Inferior parietal cortex (tissue), 1 donor: ENCODE data around the gene POLR2M.

Experiments
- DNase-seq: peaks from one replicate; pipeline ENCODE4 v3.0.0-alpha.2; 2016; ENCODE audit errors: extremely low spot score

The POLR2M gene

GRCh38 chr15:57706405-57707209, at the start of gene POLR2M:
Gene POLR2M, plus strand, starts transcription at chr15:57706714. Its CDS starts 129 bp downstream, at chr15:57706843.
- peak; percentile 98 for DNase-seq

GRCh38 chr15:57657619-57658018, 48.9 kb upstream of the POLR2M start:
- no peak for DNase-seq

GRCh38 chr15:57662091-57662744, 44.3 kb upstream of the POLR2M start:
- DNase-seq = no peak

- no peak for DNase-seq
These were observed 43.7 kb upstream of the POLR2M start for GRCh38 chr15:57662802-57663201.

GRCh38 chr15:57663262-57663661, 43.3 kb upstream of the POLR2M start:
- no peak for DNase-seq

GRCh38 chr15:57665194-57665593, 41.3 kb upstream of the POLR2M start:
- no peak for DNase-seq

GRCh38 chr15:57665939-57666338, 40.6 kb upstream of the POLR2M start:
- no peak for DNase-seq

GRCh38 chr15:57667171-57667849, 39.2 kb upstream of the POLR2M start:
- DNase-seq = peak; percentile 47

GRCh38 chr15:57668016-57668415, 38.5 kb upstream of the POLR2M start:
- DNase-seq = no peak

GRCh38 chr15:57671636-57672035, 34.9 kb upstream of the POLR2M start:
- no peak for DNase-seq

GRCh38 chr15:57675481-57676181, 30.9 kb upstream of the POLR2M start:
- DNase-seq = no peak

- DNase-seq = no peak
These were observed 29.9 kb upstream of the POLR2M start for GRCh38 chr15:57676585-57676984.

GRCh38 chr15:57677204-57677603, 29.3 kb upstream of the POLR2M start:
- no peak for DNase-seq

- DNase-seq = no peak
These were observed 26.5 kb upstream of the POLR2M start for GRCh38 chr15:57680021-57680420.

GRCh38 chr15:57681011-57681410, 25.5 kb upstream of the POLR2M start:
- no peak for DNase-seq

- no peak for DNase-seq
These were observed 23.0 kb upstream of the POLR2M start for GRCh38 chr15:57683481-57683880.

- no peak for DNase-seq
These were observed 21.9 kb upstream of the POLR2M start for GRCh38 chr15:57684491-57685151.

- no peak for DNase-seq
These were observed 21.0 kb upstream of the POLR2M start for GRCh38 chr15:57685306-57686095.

GRCh38 chr15:57686657-57687056, 19.9 kb upstream of the POLR2M start:
- no peak for DNase-seq

- DNase-seq = no peak
These were observed 16.1 kb upstream of the POLR2M start for GRCh38 chr15:57690341-57690966.
